HepG2 (cell line): ENCODE data around the gene JAK1. TPM values are rescaled to one million over a fixed set of nuclear protein-coding genes. Genes with fewer than 3 reads are reported as not detected.

Experiments
- FOXO1 ChIP-seq: sonication (generic); formaldehyde crosslinking; IDR thresholded peaks from 2 replicates; pipeline ENCODE4 v1.4.0; 2020; ENCODE audit warnings: missing genetic modification reagents
- FOXP1 ChIP-seq, 2 experiments: fragments of 450-650 bp in 1 of 2; IDR thresholded peaks; 2 replicates each; pipeline ENCODE4 v1.6.1; 2017 to 2018; ENCODE audit warnings: antibody characterized with exemption in 1 of 2
- IRX3 ChIP-seq: sonication (generic); formaldehyde crosslinking; IDR thresholded peaks from 2 replicates; pipeline ENCODE4 v1.8.1; 2023; ENCODE audit warnings: mild to moderate bottlenecking, low read depth, missing genetic modification reagents, borderline replicate concordance
- PCBP2 ChIP-seq: fragments of 200-400 bp; formaldehyde crosslinking; optimal IDR thresholded peaks from 2 replicates; pipeline ENCODE3; 2018; ENCODE audit warnings: low read length, low read depth; ENCODE audit not compliant: poor library complexity, severe bottlenecking
- SALL1 ChIP-seq: sonication (generic); formaldehyde crosslinking; IDR thresholded peaks from 2 replicates; pipeline ENCODE4 v1.8.0; 2022; ENCODE audit warnings: mild to moderate bottlenecking, missing genetic modification reagents
- SOX13 ChIP-seq, 3 experiments: fragments of 450-650 bp in 1 of 3; sonication (generic) in 1 of 3; formaldehyde crosslinking in 1 of 3; IDR thresholded peaks in 2 of 3; conservative IDR thresholded peaks in 1 of 3; 2 replicates each; pipeline versions ENCODE4 v1.5.0 to v1.6.1; 2016 to 2020; ENCODE audit warnings: antibody characterized with exemption in 1 of 3, mild to moderate bottlenecking in 1 of 3, missing compliant biosample characterization in 1 of 3, missing genetic modification reagents in 1 of 3, moderate library complexity in 1 of 3
- SOX5 ChIP-seq: IDR thresholded peaks from 2 replicates; pipeline ENCODE4 v1.6.1; 2016; ENCODE audit warnings: borderline replicate concordance
- ZFP1 ChIP-seq: IDR thresholded peaks from 2 replicates; pipeline ENCODE4 v1.6.1; 2016
- ZFX ChIP-seq: sonication (generic); formaldehyde crosslinking; IDR thresholded peaks from 2 replicates; pipeline ENCODE4 v1.4.0; 2020; ENCODE audit warnings: mild to moderate bottlenecking, low read depth, missing genetic modification reagents, moderate library complexity
- ZNF264 ChIP-seq: sonication (generic); formaldehyde crosslinking; IDR thresholded peaks from 2 replicates; pipeline ENCODE4 v1.4.0; 2020; ENCODE audit warnings: missing genetic modification reagents
- polyA plus RNA-seq, 8 experiments: library from polyadenylated mRNA; depleted of rRNA in 3 of 8; stranded (reverse) in 7 of 8; unstranded in 1 of 8; fragments of >200 nt; fragmentation: Illumina TruSeq in 4 of 8; extraction: Trizol in 4 of 8; gene quantifications; 2 replicates each; pipeline versions ENCODE4 v1.2.1 to v1.2.3, GENCODE V29; 2011 to 2016; ENCODE audit warnings: low read depth in 4 of 8, missing spikeins in 1 of 8, mixed read lengths in 1 of 8; ENCODE audit not compliant: insufficient read depth in 1 of 8
- total RNA-seq, 5 experiments: library from RNA; depleted of rRNA; stranded (reverse); fragments of >200 nt; fragmentation: Illumina TruSeq; extraction: Trizol; gene quantifications; 2 replicates each; pipeline ENCODE4 v1.2.3, GENCODE V29; 2016; ENCODE audit warnings: low read depth in 1 of 5
- TF ChIP-seq, protein P1 (sequence below): IDR thresholded peaks from 2 replicates; pipeline ENCODE4 v1.6.1; 2018; ENCODE audit warnings: missing genetic modification reagents, mild to moderate bottlenecking, missing compliant biosample characterization
- TF ChIP-seq, protein P2 (sequence below): sonication (generic); formaldehyde crosslinking; IDR thresholded peaks from 2 replicates; pipeline ENCODE4 v1.4.0; 2020; ENCODE audit warnings: missing genetic modification reagents
- TF ChIP-seq, protein P3 (sequence below): IDR thresholded peaks from 2 replicates; pipeline ENCODE4 v1.6.1; 2016; ENCODE audit warnings: low read depth

Gene JAK1
- total and polyA plus RNA-seq, 2 of the 13 experiments (the other 11 are each of a cell fraction or from before 2014, with no cell fraction given), result 23.9 to 42.4 TPM

- TF ChIP-seq PCBP2, result no peak
- peak; percentile 60; the same call in 1 of the 2 replicates for TF ChIP-seq FOXO1 (CRISPR knock-in tag)
- TF ChIP-seq, protein P1, sequence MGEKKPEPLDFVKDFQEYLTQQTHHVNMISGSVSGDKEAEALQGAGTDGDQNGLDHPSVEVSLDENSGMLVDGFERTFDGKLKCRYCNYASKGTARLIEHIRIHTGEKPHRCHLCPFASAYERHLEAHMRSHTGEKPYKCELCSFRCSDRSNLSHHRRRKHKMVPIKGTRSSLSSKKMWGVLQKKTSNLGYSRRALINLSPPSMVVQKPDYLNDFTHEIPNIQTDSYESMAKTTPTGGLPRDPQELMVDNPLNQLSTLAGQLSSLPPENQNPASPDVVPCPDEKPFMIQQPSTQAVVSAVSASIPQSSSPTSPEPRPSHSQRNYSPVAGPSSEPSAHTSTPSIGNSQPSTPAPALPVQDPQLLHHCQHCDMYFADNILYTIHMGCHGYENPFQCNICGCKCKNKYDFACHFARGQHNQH (CRISPR knock-in tag), result no peak
- TF ChIP-seq ZFX, result no peak
- peak; percentile 46; the same call in 1 of the 2 replicates for TF ChIP-seq SOX5 (CRISPR knock-in tag)
- TF ChIP-seq, protein P2, sequence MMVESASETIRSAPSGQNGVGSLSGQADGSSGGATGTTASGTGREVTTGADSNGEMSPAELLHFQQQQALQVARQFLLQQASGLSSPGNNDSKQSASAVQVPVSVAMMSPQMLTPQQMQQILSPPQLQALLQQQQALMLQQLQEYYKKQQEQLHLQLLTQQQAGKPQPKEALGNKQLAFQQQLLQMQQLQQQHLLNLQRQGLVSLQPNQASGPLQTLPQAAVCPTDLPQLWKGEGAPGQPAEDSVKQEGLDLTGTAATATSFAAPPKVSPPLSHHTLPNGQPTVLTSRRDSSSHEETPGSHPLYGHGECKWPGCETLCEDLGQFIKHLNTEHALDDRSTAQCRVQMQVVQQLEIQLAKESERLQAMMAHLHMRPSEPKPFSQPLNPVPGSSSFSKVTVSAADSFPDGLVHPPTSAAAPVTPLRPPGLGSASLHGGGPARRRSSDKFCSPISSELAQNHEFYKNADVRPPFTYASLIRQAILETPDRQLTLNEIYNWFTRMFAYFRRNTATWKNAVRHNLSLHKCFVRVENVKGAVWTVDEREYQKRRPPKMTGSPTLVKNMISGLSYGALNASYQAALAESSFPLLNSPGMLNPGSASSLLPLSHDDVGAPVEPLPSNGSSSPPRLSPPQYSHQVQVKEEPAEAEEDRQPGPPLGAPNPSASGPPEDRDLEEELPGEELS, result peak; percentile 55
- 0 out of 2 replicates have a peak, but pooled peaks have one; percentile 42 for TF ChIP-seq ZFP1 (CRISPR knock-in tag)
- no peak for TF ChIP-seq IRX3 (CRISPR knock-in tag)
- TF ChIP-seq SOX13 (IDR thresholded peaks at IDR 0.05), result no peak
- peak in 1 of 2 experiments; percentile 35; a peak in 1 of 4 replicates for TF ChIP-seq SOX13 (CRISPR knock-in tag; conservative IDR thresholded peaks at IDR 0.05 in 1 of 2, IDR thresholded peaks at IDR 0.05 in 1 of 2)
- TF ChIP-seq, protein P3, sequence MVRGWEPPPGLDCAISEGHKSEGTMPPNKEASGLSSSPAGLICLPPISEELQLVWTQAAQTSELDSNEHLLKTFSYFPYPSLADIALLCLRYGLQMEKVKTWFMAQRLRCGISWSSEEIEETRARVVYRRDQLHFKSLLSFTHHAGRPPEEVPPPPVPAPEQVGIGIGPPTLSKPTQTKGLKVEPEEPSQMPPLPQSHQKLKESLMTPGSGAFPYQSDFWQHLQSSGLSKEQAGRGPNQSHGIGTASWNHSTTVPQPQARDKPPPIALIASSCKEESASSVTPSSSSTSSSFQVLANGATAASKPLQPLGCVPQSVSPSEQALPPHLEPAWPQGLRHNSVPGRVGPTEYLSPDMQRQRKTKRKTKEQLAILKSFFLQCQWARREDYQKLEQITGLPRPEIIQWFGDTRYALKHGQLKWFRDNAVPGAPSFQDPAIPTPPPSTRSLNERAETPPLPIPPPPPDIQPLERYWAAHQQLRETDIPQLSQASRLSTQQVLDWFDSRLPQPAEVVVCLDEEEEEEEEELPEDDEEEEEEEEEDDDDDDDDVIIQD (CRISPR knock-in tag), result peak; percentile 50; the same call in 1 of the 2 replicates
- no peak for TF ChIP-seq FOXP1 (IDR thresholded peaks at IDR 0.05)
- peak; percentile 74 for TF ChIP-seq FOXP1 (CRISPR knock-in tag; IDR thresholded peaks at IDR 0.05)
- TF ChIP-seq ZNF264 (CRISPR knock-in tag), result peak; percentile 76
- peak; percentile 54 for TF ChIP-seq SALL1
These were observed 13.1 kb downstream of the JAK1 start (continued) for GRCh38 chr1:64953241-64953640.
